Measurements from ENCODE around the gene BCAS1.

DNA sequence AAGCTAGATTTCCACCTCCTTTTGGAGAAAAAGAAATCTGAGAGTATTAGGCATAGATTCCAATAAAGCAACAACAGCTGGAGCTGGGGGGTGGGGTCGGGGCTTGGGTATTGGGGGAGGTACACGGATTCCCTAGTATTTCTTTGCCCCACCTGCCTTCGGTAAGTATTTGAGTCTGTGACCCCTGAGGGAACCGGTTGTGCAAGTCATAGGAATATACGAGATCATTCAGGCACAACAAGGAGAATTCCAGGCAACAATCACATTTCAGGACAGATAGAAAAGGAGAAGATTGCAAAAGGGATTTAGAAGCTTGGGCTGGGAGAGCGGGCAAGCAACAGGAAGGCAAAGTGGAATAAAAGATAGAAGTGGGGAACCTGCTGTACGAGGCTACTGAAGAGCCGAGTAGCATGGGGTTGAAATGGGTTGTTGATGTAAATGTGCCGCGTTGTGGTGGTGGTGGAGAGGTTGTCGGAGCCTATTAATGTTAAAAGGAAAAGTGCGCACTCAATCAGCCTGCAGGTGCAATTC lies 148.9 kb downstream of the BCAS1 start:
- TF ChIP-seq, protein P1, sequence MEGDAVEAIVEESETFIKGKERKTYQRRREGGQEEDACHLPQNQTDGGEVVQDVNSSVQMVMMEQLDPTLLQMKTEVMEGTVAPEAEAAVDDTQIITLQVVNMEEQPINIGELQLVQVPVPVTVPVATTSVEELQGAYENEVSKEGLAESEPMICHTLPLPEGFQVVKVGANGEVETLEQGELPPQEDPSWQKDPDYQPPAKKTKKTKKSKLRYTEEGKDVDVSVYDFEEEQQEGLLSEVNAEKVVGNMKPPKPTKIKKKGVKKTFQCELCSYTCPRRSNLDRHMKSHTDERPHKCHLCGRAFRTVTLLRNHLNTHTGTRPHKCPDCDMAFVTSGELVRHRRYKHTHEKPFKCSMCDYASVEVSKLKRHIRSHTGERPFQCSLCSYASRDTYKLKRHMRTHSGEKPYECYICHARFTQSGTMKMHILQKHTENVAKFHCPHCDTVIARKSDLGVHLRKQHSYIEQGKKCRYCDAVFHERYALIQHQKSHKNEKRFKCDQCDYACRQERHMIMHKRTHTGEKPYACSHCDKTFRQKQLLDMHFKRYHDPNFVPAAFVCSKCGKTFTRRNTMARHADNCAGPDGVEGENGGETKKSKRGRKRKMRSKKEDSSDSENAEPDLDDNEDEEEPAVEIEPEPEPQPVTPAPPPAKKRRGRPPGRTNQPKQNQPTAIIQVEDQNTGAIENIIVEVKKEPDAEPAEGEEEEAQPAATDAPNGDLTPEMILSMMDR (IDR thresholded peaks at IDR 0.05), result no peak
- TF ChIP-seq POLR2A (IDR thresholded peaks at IDR 0.05), result no peak
